ENCODE measurements around the gene HM13. TPM values are rescaled to one million over a fixed set of nuclear protein-coding genes. Genes with fewer than 3 reads are reported as not detected.

HM13 gene
- total and polyA plus RNA-seq, 2 donors (not counting 3 experiments of a cell fraction or from before 2014, with no cell fraction given), result 211 to 218 TPM

- ChIA-PET POLR2A (interaction anchor here (1.8 to 2.0 kb wide), 2 partner anchors 45 to 49 kb away, joined by 7 to 12 read pairs; partner anchors contain the start of gene ID1), CTCF (interaction anchor here (0.7 to 30.9 kb wide), 14 partner anchors 8 to 163 kb away, joined by 3 to 1817 read pairs (median 7); partner anchors contain the start of genes BCL2L1, HM13 and ID1)
- no TSS peak for BruUV-seq (replicated peaks)
- Histone ChIP-seq H3K4me1 (ENCODE audit: control insufficient read depth, extremely low read depth, insufficient read depth, low read length) (peaks cover 35% of the 10 kb centered on the region), H3K27ac (ENCODE audit: insufficient read depth, low read depth, low read length) (peak overlapping the region; percentile 100), H3K4me3 (replicated peaks in 1 of 3; ENCODE audit: insufficient read depth in 1 of 3, low read depth in 1 of 3, low read length in 3 of 3) (no peak overlapping the region), H3K36me3 (ENCODE audit: control insufficient read depth in 2 of 2, extremely low read depth in 1 of 2, insufficient read depth in 2 of 2, low read length in 2 of 2) (peaks cover 11 to 24% of the 10 kb centered on the region in 2 experiments), H3K9ac (replicated peaks; ENCODE audit: extremely low read depth, insufficient read depth, low read length) (peak overlapping the region; percentile 92), H4K20me1 (replicated peaks; ENCODE audit: control insufficient read depth, extremely low read depth, insufficient read depth, low read length) (no peaks in the 10 kb centered on the region), H3K4me2 (ENCODE audit: insufficient read depth, low read length) (no peak overlapping the region), H2AFZ (ENCODE audit: low read depth, low read length) (no peak overlapping the region), H3K9me3 (replicated peaks; ENCODE audit: control insufficient read depth, insufficient read depth, low read length) (no peaks in the 10 kb centered on the region), H3K79me2 (ENCODE audit: control insufficient read depth, insufficient read depth, low read length) (no peaks in the 10 kb centered on the region), H3K9me1 (replicated peaks; ENCODE audit: control insufficient read depth, extremely low read depth, insufficient read depth, low read length) (no peaks in the 10 kb centered on the region), H3K27me3 (ENCODE audit: control insufficient read depth in 2 of 2, insufficient read depth in 2 of 2, low read length in 2 of 2) (no peaks in the 10 kb centered on the region)
- TF ChIP-seq MAX (IDR thresholded peaks at IDR 0.05; ENCODE audit: insufficient read depth, insufficient read length), result no peak
- no peak for TF ChIP-seq GATA2 (IDR thresholded peaks at IDR 0.05; ENCODE audit: insufficient read depth, insufficient read length, low read depth, low read length)
- no peak for TF ChIP-seq POLR2AphosphoS5 (IDR thresholded peaks at IDR 0.05; ENCODE audit: insufficient read depth, low read depth, low read length)
- no peak for TF ChIP-seq FOS (IDR thresholded peaks at IDR 0.05; ENCODE audit: borderline replicate concordance, insufficient read depth, low read length)
- no peak for TF ChIP-seq MYC (IDR thresholded peaks at IDR 0.05; ENCODE audit: low read depth, low read length)
- no peak for TF ChIP-seq POLR2A (IDR thresholded peaks at IDR 0.05; ENCODE audit: low read depth, low read length)
- no peak for TF ChIP-seq EZH2 (IDR thresholded peaks at IDR 0.05; ENCODE audit: borderline replicate concordance, low read depth, low read length, severe bottlenecking)
- no peak for TF ChIP-seq CTCF (IDR thresholded peaks at IDR 0.05; ENCODE audit: extremely low read depth in 1 of 2, insufficient read depth in 1 of 2, low read depth in 1 of 2, low read length in 2 of 2)
- no peak for TF ChIP-seq JUN (IDR thresholded peaks at IDR 0.05; ENCODE audit: borderline replicate concordance, insufficient read depth, insufficient read length, low read depth)
- intact Hi-C loops (cut with micrococcal nuclease), result loop anchor here (1.0 to 2.0 kb wide), 2 partner anchors 13 to 45 kb away; partner anchors contain the start of gene HM13
- FAIRE-seq, result no peak
- dilution Hi-C loops (cut with MboI; ENCODE audit: extremely low pct_ligation_motif_present, low sequenced_read_pairs), result no loop called here
- DNase-seq (ENCODE audit: low read depth, low spot score), result no peak
Measured at GRCh38 chr20:31559704-31560093, 45.5 kb downstream of the HM13 start.

All from endothelial cell of umbilical vein (primary cell).